Spleen (tissue), 7 donors: ENCODE results near the gene YTHDF1.

Experiments
- POLR2A ChIP-seq, 3 donors: fragments of 450-650 bp; IDR thresholded peaks; one replicate each; pipeline ENCODE4 v1.5.1; 2017; ENCODE audit warnings: antibody characterized with exemption in 3 of 3, mild to moderate bottlenecking in 1 of 3
- TF ChIP-seq, protein P1 (sequence below), 11 experiments: fragments of 200-600 bp in 7 of 11; fragments of 450-650 bp in 4 of 11; sonication (generic) in 4 of 11; IDR thresholded peaks in 8 of 11; conservative IDR thresholded peaks in 3 of 11; 1 replicate in 7 of 11; 2 replicates in 4 of 11; pipeline versions ENCODE4 v1.4.0 to v1.8.0; 2016 to 2021; ENCODE audit warnings: antibody characterized with exemption in 11 of 11, inconsistent platforms in 4 of 11, mild to moderate bottlenecking in 1 of 11
- donor health status: DM: no; HTN: no; CAD: no; lungs with moderate emphysema.
- donor health status: DM: no; HTN: no; CAD: no.
- donor health status: DM: no; HTN: no; CAD: no.

GRCh38 chr20:63189846-63190559, 25.9 kb downstream of the YTHDF1 start:
- no peak for TF ChIP-seq POLR2A (IDR thresholded peaks at IDR 0.05)
- TF ChIP-seq, protein P1, sequence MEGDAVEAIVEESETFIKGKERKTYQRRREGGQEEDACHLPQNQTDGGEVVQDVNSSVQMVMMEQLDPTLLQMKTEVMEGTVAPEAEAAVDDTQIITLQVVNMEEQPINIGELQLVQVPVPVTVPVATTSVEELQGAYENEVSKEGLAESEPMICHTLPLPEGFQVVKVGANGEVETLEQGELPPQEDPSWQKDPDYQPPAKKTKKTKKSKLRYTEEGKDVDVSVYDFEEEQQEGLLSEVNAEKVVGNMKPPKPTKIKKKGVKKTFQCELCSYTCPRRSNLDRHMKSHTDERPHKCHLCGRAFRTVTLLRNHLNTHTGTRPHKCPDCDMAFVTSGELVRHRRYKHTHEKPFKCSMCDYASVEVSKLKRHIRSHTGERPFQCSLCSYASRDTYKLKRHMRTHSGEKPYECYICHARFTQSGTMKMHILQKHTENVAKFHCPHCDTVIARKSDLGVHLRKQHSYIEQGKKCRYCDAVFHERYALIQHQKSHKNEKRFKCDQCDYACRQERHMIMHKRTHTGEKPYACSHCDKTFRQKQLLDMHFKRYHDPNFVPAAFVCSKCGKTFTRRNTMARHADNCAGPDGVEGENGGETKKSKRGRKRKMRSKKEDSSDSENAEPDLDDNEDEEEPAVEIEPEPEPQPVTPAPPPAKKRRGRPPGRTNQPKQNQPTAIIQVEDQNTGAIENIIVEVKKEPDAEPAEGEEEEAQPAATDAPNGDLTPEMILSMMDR (IDR thresholded peaks at IDR 0.05 in 8 of 11, conservative IDR thresholded peaks at IDR 0.05 in 3 of 11): no peak
